DMS53 (cell line): ENCODE results near the gene TNS3.
A peak's percentile ranks its signal among the peaks of the same experiment; 100 is the strongest.
"Not testable (repeated sequence)": the region's sequence is repeated elsewhere in the genome, so short reads cannot be mapped to it uniquely, and the experiment has no call there.

ENCODE experiments used
- DNase-seq: peaks from one replicate; lab custom pipeline; 2025; lab: John Stamatoyannopoulos, UW

Gene TNS3

DNA sequence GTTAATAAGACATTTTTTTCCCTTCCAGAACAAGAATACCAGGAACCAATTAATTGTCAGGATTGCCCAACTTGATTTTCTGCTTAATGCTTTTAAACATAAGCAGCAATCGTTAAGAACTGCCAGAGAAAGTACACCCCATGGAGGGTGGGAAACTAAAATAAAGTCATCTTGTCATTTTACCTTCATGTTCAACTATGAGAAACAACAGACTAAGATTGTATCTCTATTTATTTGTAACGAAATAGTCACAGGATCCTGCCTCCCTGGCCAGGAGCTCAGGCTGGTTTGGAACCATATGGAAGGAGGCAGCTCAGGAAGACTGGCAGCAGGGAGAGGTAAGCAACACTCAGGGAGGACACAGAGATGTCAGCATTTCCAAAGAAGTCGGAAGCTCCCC lies 129.6 kb downstream of the TNS3 start:
- DNase-seq: peak; percentile 53

DNA sequence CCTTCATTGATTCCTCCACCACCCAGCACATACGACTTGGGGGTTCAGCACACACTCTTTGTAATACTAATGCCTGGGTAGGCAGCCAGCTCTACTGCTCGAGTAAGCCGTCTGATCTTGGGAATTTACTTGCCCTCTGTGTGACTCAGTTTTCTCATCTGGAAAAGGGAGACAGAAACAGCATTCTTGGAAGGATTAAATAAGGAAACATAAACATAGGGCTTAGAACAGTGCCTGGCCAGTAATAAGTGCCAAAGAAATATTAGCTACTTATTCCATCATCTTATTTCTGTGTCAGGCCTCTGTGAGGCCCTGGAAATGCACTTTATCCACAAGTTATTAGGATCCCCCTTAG lies 130.1 kb downstream of the TNS3 start:
- DNase-seq: no peak

DNA sequence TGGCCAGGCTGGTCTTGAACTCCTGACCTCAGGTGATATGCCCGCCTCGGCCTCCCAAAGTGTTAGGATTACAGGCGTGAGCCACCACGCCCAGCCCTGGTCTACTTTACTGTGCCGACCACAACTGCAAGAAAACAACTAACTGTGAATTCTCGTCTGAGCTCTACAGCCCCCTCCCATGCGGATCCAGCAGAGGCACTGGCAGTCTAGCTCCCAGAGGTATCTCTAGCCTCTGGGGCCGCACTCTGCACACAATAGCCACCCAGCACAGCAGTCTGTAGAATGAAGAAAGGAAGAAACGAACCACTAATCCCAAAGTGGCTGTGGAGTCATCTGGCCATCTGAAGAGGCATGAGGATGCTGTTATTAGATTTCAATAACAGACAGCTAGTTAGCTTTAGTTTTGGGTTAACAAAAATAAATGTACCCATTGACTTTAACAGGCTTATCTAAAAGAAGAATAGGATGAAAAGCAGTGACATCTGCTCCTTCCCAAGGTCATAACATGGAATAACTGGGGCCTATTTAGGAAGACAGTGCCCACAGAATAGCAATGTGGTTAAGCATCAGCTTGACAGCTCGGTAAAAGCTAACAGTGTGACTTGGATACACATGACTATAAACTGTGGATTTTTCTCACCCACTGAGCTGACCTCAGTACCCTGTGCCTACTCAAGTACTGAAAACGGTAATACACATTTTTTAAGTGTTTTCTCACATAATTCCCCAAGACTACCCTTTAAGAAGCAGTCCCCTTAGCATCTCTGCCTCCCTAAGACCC lies 131.9 kb downstream of the TNS3 start:
- DNase-seq: no peak

DNA sequence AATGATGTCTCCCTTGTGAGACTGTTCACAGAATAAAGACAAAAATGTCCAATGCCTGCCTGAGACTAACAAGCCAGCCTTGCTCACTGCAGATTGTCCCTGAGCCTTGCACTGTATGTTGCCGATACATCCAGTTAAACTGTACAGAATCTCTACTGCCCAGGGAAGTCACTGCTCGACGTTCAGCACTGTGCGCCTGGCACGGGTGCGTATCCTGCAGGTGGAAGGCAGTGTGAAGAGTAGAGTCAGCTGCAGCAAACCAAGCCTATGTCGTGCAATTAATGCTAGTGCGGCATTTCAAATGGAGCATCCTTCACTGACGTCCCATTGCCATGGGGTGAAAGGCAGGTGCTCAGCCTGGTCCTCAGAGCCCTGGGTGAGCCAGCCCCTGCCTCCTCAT lies 132.9 kb downstream of the TNS3 start:
- DNase-seq: no peak

DNA sequence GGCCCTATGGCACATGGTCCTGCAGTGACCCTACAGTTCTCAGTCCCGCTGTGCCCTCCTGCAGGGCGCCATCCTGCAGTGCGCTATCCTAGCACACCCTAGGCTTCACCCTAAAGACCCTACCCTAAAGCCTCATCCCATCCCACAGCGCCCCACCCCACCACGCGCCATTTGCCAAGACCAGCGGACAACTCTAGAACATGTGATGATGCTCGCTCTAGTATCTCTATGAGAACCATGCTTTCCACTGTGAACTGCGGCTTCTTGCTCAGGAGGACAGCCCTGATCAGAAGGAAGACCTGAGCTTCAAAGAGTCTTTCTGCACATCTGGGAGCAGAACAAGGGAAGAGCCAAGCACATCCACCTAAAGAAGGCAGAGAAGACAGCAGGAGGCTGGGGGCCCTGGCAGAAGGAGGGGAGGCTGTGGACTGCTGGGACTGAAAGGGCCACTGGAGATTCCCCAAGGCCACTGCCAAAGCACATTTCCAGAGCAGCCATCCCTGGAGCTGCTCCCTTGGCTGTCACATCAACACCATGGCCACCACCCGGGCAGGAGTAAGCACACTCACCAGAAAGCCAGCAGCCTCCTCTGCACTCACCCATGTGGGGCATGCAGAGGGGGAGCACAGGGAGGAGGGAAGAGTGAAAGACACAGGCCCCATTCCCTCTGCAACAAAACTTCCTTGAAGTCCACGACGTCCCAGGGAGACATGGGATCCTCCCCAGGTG lies 134.1 kb downstream of the TNS3 start:
- DNase-seq: no peak

GRCh38 chr7:47446871-47447466 lies 134.9 kb downstream of the TNS3 start:
- DNase-seq: peak; percentile 20

DNA sequence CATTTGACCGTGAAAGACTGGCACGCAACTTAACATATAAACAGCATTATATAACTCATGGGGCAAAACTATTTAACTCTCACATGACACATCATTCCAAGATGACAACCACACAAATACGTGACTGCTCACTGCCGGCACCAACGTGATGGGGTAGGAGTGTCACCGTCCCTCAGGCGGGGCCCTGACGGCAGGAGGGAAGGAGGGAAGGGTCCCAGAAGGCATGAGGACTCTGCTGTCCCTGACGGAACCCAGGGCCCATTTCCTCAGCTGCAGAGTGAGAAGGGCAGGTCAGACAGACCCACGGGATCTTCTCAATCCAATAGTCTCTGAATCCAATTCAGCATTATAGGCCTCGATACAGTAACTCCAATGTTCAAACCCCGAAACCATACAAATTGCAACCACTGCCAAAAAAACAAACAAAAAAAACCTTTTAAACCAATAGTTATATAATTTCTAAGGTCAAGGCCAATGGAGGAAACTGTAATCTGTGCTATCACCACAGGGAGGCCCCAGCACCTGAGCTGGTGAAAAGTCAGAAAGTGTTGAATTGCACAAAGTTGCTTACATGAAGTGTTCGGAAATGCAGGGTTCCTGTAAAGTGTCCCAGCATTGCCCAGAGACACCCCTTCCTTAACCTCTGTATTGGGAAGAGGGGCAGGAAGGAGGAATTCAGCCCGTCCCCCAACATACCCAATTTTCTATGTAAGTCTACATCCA lies 137.4 kb downstream of the TNS3 start:
- DNase-seq: peak; percentile 56

DNA sequence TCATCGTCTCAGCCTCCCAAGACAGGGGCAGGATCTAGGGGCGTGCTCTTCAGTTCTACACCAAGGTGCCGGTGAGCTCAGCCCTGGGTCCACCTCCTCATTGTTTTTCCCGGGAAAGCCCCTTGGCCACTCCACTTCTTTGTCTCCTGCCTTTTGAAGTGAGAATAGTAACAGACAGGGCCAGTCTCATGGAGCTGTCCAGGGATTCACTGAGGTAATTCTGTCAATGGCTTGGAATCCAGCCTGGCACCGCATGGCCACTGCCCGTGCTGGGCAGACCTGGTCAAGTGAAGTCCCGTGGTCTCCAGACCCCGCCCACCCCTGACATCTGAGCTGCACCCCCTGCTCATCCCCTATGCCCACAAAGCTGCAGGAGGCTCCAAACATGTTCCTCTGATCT lies 138.9 kb downstream of the TNS3 start:
- no peak for DNase-seq

GRCh38 chr7:47442605-47442865 lies 139.4 kb downstream of the TNS3 start:
- DNase-seq: no peak

DNA sequence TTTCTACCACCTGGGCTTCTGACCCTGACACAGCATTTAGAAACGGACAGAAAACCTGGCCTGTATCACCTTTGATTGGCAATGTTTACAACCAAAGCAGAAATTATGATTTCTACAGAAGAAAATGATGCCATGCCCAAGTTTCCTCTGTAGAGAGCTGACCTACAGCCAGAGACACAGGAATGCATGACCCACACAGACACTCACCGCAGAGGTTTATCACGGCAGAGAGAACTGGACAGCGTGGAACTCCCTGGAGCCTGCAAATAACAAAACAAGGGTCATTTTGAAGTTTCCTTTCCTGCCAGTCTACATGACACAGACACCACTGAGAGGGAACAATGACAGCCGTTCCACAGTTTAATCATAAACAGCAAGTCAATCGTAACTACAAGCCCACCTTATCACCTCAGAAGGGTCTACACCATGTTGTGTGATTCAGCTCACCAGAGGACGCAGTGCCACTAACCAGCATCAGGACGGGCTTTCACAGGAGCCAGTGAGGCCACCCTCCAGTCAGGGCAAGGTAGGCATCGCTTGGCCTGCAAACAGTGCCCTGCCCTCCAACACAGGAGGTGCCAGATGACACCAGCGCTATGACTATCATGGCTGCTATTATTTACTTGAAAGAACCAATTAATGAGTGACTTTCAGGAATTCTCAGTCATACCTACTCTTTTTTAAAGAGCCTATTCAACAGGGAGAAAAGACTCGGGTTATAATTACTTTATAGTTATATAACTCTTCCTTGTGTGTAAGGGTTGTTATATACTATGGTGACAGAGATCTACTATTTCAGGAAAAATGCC lies 139.9 kb downstream of the TNS3 start:
- DNase-seq: no peak

- not testable (repeated sequence) for DNase-seq
Measured at GRCh38 chr7:47441048-47441447, 140.9 kb downstream of the TNS3 start.

DNA sequence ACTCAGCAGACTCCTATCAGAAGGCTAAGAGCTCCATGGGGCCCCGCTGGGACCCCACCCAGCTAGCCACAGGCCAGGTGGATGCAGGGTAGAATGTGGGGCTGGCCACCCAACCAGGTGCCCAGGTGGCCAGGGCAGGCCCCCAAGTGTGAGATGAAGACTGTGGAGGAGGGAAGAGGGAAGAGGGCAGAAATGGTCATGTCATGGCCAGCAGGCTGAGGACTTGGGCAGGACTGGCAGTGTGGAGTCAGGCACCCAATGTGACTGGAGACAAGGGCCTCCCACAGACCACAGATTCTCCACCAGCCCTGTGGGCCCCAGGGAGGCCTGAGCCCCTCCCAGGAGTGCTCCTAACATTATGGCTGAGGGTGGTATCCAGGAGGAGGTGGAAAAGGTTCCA lies 141.6 kb downstream of the TNS3 start:
- DNase-seq: no peak

GRCh38 chr7:47439181-47439667 lies 142.7 kb downstream of the TNS3 start:
- DNase-seq: no peak

DNA sequence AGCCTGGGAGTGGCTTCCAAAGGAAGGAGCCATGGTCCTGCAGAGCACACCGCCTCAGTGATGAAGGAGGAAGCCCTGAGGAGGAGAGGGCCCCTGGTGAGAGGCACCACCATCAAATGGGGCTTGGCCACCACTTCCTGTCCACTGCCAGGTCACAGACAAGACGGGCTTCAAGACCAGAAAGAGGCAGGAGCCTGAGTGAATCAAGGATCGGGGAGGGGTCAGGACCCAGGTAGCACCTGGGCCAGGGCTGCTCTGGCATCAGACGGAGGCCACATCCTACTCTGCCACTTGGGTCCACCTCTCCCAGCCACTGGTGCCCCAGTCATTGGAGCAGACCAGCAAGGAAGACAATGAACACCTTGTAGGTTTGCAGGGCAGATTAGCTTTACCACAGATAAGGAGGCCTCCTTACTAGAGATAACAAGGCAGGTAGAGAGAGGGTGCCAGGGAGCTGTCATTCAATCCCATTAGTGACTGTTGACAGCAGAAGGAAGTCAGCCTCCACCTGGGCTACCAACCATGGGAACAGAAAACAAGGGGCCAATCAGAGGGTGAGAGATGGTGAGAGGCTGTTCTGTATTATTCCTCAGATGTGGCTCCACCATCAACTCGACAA lies 143.4 kb downstream of the TNS3 start:
- DNase-seq: no peak

DNA sequence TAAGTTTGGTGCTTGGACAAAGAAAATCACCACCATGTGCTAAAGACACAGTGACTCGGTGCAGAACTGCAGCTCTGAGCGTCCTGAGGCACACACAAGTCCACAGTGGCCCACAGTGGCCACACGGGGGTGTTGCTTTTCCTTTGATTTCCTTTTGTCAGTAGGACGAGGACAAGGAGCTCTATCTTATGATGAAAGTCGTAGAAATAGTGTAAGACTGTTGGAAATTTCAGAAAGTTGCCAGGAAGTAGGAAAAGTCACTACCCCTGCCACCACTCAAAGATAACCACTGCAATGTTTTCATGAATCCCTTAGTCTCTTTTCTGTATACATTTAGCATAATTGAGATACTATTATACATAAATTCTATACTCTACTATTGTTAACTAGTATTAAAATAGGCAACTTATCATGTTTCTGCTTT lies 146.0 kb downstream of the TNS3 start:
- DNase-seq: peak; percentile 72

GRCh38 chr7:47433564-47433895 lies 148.4 kb downstream of the TNS3 start:
- DNase-seq: no peak

DNA sequence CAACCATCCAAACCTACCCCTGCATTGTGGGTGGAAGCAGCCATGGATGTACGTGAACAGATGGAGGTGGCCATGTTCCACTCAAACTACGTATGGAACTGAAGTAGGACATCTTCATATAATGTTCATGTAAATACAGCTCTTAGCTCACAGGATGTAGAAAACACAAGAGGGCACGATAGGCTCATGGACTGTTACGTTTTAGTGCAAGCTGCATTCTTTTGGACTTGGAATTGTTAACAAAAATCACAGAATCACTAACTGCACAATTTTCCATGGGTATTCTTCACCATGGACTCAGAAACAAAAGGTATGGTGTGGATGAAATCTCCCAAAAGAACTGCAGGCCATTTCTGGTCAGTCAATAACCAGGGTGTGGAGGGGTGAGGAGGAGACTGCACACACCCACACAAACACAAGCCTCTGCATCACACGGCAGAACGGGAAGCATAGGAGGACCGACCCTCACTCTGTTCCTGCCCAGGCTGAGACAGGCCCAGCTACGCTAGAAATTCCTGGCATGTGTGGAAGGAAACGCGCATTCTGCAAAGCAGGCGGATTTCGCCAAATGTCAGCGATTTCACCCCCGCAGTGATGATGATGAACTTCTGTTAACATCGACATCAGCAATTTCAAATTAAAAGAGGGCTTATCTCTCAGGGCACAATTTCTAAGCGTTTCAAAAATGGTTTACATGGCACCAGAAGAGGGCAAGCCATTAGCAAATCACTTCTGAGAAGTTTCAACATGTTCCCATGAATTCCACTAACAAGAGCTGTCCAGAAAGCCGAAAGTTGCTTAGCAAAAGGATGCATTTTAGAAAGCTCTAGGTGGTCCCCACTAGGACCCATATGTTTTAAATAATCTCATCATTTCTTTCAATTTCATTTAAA lies 149.0 kb downstream of the TNS3 start:
- no peak for DNase-seq

GRCh38 chr7:47430422-47430821 lies 151.5 kb downstream of the TNS3 start:
- no peak for DNase-seq

DNA sequence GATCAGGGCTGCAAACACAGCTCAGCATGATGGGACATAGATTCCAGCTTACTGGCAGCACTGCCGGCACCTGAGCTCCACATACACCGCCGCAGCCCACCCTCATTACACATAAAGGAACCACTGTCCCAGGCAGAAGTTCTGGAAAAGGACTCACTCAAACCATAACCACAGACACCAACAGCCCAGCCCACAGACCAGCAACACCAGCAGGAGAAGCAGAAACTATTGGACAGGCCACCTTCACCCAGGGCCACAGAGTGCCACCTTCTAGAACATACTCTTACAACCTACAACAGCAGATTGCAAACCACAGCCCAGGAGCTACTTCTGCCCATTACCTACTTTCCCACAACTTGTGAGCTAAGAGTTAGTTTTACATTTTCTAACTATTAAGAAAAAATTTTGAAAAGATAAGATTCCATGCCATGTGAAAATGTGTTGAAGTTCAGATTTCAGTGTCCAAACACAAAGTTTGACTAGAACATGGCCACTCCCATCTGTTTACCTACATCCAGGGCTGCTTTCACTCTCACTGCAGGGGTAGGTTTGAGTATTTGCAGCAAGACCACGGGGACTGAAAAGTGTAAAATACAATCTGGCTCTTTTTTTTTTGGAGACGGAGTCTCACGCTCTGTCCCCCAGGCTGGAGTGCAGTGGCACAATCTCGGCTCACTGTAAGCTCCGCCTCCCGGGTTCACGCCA lies 153.0 kb downstream of the TNS3 start:
- no peak for DNase-seq
